HG03280 (cell line): ENCODE results near the gene MAPKBP1.

Experiments used
- ATAC-seq: cut with Tn5 transposase; IDR thresholded peaks from one replicate; pipeline ENCODE4 v1.9.1; 2021; ENCODE audit warnings: mild to moderate bottlenecking, moderate library complexity; ENCODE audit not compliant: unreplicated experiment

The MAPKBP1 gene

DNA sequence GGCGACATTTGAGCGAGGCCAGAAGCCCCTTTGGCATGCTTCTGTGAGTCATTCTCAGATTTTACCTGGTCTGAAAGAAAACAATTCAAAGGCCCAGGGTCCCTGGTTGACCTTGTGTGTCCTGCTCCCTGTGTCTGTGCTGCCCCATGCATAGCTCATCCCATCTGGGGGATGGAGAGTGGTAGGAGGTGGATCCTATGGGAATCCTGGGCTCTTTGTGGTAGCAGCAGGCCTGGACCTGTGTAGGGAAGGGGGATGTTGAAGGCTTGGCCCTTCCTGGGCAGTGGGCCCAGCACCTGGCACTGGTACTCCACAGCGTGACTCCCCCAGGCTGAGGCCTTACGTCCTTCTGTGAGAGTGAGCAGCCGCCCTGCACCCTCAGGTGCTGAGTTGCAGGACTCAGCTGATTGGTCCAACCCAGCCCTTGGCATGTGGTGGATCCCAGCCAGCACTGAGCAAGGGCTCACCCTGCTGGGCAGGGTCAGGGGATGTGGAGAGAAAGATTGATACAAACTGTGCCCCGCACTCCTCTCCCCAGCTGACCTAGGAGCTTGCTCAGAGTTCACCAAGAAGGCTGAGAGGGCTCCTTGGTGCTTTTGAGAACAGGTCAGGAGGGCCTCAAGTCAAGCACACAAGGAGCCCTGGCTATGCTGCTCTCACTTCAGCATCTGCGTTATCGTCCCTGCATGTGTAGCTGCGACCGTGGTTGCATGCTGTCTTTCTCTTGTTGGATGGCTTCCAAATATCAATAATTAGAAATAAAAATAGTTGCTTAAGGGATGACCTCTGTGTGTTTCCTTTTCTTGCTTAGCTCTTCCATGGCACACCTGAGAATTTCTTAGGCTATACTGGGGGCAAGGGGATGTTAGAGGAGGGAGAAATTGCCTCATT, 32.3 kb downstream of the MAPKBP1 start:
- ATAC-seq = no peak

DNA sequence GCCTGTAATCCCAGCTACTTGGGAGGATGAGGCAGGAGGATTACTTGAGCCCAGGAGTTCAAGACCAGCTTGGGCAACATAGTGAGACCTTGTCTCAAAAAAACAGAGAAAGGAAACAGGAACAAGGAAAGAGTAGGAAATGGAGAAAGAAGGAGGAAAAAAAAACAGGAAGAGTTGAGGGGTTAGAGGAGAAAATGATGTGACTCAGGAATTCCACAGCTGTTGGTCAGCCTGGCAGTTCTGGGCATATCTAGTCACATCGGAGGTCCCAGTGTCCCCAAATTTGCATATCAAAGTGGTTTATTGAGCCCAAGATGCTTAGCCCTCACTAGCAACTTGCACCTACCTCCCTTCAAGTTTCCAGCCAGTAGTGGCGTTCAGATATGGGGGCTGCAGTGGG, 34.8 kb downstream of the MAPKBP1 start:
- no peak for ATAC-seq

DNA sequence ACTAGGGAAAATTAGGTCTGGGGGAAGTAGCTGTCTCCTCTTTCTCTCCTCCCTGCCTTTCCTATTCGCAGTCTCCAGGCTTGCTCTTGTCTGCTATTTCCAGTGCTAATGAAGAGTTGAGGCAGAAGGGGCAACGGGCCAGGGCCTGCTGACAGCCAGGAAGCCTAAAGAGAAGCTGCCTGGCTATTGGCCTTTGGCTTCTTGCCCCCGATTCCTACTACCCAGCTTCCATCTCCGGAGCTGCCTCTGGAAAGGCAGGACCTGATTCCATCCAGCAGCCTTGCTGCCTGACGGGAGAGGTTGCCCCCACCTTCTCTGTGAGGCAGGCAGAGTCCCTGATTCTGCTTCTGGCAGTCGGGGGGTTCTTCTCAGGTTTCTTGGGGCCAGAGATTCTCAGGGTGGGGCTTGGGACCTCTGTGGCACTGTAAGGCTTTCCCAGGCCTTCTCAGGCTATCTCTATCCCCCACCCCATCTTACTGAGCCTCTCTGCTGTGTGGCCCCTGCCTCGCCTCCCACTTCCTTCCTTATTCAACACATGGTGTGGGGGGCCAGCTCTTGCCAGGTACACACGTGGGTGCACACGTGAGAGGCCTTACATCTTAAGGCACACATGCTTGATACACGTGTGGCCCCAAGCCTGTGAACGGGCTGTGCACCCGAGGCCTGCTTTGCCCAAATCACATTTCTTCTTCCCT, 35.4 kb downstream of the MAPKBP1 start:
- no peak for ATAC-seq

DNA sequence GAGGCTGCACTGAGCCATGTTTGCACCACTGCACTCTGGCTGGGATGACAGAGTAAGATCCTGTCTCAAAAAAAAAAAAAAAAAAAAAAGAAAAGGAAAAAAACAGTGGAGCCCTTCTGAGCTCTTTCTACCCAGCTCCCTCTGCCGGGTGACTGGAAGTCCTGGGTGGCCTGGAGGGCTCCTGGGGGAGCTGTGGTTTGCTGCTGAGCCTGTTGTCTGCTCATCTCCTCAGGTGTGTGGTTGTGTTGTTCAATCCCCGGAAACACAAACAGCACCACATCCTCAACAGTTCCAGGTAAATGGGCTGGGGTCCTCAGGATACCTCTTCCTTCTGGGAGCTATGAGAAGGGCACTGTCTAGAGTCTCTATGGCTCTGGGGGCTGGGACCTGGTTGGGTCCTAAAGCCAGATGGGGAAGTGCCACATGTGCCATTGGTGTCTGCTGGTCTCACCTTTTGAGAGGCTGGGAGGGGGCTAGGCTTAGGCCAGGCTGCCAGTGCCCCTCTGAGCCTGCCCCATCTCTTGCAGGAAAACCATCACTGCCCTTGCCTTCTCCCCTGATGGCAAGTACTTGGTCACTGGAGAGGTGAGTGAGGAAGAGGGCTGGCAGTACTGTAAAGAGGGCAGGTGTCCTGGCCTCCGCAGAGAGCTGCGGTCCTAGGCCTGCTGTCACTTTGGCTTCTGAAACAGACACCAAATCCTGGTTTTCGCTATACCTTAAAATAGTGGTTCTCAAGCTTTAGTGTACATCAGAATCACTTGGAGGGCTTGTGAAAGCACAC, 36.6 kb downstream of the MAPKBP1 start:
- no peak for ATAC-seq

DNA sequence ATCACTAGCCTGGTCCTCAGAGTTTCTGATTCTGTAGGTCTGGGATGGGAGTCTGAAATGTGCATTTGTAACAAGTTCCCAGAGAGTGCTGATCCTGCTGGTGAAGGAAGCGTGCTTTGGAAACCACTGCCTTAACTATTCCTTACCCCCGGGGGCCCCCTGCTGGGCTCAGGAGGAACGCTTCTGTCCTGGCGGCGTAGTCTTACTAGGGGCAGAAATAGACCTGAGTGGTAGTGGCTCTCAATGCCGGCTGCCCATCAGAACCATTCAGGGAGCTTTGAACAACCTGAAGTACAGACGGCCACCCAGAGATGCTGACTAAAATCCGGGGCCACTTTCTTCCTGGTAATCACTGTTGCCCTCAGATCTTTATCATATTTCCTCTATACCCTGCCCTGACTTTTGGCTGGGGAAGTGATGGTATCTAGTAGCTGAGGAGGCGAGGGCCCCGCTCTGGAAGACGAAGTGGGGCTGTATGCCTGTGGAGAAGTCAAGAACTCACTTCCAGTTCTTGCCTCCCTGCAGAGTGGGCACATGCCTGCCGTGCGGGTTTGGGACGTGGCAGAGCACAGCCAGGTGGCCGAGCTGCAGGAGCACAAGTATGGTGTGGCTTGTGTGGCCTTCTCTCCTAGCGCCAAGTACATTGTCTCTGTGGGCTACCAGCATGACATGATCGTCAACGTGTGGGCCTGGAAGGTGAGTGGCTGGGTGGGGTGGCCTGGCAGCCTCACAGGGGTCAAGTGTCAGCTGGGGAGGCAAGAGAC, 37.3 kb downstream of the MAPKBP1 start:
- ATAC-seq = no peak

DNA sequence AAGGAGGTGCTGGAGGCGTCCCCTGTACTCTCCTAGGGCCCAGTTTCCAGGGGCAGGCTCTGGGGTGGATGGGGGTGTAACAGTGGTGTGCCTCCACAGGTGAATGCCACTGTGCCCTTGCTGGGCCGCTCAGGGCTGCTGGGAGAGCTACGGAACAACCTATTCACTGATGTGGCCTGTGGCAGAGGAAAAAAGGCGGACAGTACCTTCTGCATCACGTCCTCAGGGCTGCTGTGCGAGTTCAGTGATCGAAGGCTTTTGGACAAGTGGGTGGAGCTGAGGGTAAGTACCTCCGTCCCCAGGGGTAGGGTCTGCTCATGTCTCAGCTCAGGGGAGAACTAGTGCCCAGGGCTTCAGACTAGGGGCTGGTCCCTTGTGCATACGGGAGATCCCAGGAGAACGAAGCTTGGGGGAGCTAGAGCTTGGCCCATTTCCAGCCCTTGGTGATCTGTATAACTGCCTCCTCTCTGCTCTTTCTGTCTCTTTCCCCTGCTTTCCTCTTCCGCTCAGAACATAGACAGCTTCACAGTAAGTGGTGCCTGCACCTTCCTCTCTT, 38.6 kb downstream of the MAPKBP1 start:
- ATAC-seq = no peak

DNA sequence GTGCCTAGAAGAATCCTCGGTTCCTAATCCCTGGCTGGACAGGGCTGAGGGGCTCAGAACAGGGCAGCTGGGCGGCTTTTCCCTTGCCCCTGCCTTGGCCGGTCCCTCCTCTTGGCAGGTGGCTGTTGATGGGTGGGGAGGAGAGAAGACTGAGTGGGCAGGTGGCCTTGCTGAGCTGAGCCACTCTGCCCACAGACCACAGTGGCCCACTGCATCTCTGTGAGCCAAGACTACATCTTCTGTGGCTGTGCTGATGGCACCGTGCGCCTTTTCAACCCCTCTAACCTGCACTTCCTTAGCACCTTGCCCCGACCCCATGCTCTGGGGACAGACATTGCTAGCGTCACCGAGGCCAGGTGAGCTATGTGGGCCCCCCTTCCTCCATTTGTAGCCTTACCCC, 39.1 kb downstream of the MAPKBP1 start:
- ATAC-seq = no peak

DNA sequence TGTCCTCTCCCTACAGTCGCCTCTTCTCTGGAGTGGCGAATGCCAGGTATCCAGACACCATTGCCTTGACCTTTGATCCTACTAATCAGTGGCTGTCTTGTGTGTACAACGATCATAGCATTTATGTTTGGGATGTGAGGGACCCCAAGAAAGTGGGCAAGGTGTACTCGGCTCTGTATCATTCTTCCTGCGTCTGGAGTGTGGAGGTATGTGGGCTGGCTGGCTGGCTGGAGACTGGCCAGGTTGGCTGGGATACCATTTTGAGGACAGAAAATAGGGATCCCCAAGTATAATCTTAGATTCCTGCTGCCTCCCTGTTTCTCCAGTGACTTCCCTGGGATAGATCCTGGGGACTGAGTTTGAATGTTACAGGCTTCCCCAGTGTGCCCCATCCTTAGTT, 40.2 kb downstream of the MAPKBP1 start:
- no peak for ATAC-seq

DNA sequence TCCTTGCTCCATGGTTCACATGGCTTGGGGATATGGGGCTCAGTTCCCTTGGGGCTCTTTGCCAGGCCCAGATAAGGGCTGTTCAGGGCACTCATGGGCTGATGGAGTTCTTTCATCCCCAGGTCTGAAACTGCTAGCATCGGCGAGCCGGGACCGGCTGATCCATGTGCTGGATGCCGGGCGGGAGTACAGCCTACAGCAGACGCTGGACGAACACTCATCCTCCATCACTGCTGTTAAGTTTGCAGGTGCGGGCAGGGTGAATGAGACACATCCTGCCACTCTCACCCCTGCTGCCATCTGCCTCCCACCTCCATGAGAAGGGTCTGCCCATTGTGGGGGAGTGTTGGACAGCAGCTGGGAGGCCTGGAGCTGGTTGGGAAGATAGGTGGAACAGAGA, 42.5 kb downstream of the MAPKBP1 start:
- ATAC-seq = no peak

DNA sequence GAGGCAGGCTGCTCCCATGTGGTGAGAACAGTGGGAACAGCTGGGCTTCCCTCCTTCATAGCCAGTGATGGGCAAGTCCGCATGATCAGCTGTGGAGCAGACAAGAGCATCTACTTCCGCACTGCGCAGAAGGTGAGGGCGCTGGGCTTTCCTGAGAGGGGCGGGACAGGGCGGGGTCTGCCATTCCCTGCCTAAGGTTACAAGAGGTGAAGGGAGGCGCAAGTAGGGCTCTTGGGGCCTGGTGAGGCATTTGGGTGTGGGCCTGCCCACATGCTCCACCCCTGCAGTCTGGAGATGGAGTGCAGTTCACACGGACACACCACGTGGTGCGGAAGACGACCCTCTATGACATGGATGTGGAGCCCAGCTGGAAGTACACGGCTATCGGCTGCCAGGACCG, 43.0 kb downstream of the MAPKBP1 start:
- no peak for ATAC-seq

DNA sequence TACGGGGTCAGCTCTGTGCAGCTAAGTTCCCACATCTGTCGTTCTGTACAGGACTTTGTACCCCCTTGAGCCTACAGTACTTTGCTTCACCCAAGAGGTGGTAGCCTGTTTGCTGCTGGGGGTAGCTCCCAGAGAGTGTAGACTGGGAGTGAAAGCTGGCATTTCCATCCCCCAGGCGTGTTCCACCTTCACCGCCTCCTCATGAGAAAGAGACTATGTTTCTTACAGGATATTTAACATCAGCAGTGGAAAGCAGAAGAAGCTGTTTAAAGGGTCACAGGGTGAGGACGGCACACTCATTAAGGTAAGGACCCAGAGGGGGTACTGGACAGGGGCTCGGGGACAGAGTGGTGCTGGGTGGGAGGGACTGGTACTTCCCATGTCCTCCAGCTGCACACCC, 43.5 kb downstream of the MAPKBP1 start:
- ATAC-seq = no peak

DNA sequence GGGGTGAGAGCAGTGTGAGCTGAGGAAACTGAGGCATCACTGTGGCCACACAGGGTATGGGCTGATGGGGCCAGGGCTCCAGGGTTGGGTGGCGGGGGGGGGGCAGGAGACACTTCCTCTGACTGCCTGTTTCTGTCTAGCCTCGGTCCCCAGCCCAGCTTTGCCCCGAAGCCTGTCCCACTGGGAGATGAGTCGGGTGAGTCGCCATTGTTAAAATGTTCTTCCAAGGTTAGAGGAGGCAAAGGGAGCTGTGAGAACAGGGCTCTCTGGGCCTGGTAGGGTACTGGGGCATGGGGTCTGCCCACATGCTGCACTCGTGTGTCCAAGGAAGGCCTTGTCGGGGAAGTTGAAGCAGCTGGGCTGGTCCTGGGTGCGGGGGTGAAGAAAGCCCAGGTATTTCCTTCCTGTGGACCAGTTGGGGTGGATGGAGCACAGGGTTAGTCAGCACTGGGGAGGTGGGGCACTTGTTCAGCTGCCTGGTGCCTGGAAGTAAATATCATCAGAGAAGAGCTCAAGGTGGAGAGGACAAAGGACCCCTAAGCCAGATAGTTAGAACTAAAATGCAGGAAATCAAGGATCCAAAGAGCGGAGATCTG, 45.3 kb downstream of the MAPKBP1 start:
- no peak for ATAC-seq

DNA sequence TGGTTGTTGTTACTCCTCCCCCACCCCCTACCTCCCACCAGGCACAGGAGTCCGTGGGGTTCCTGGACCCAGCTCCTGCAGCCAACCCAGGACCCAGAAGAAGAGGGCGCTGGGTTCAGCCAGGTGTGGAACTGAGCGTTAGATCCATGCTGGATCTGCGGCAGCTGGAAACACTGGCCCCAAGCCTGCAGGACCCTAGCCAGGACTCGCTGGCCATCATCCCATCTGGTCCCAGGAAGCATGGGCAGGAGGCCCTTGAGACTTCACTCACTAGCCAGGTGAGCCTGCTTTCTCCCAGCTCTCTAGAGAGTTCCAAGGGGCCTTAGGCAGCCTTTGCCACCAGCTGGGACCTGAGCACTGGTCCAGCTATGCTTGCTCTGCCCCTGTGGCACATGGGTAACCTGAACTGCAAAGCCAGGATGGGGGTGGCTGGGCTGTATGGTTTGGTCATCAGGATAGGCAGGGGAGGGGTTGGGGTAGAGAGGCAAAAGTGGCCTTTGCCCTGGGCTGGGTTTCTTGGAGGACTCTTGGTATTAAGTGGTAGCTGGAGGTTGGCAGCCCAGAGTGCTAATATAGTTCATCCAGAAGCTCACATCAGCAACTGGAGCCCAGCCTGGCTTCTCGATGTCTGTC, 46.6 kb downstream of the MAPKBP1 start:
- no peak for ATAC-seq

DNA sequence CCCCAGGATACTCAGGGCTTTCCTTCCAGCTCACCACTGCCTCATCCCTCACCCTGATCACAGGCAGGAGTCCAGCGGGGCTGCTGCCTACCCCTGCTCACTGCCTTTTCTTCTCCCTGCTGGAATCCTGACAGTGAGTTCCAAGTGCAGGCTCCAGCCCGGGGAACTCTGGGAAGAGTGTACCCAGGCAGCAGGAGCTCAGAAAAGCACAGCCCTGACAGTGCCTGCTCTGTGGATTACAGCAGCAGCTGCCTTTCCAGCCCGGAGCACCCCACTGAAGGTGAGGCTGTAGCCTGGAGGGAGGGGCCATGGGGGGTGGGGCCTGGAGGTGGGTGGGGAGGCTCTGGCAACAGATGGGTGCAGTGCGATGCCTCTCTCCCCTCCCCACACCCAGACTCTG, 47.5 kb downstream of the MAPKBP1 start:
- no peak for ATAC-seq

DNA sequence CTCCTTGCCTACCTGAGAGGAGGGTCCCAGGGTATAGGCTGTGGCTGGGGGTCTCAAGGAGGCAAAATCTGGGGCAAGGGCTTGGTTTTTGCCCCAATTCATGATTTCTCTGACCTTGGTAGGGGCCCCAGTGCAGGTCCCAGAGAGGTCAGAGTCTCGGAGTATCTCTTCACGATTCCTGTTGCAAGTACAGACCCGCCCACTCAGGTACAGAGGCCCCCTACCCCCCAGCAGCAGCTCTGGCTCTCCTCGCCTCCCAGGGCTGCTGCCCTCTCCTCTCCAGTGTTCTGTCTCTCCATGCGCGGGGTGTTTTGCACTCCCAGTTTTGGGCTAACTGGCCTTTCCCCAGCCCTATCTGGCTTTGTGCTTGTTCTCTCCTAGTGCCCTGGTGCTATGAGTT, 48.2 kb downstream of the MAPKBP1 start:
- ATAC-seq = no peak

DNA sequence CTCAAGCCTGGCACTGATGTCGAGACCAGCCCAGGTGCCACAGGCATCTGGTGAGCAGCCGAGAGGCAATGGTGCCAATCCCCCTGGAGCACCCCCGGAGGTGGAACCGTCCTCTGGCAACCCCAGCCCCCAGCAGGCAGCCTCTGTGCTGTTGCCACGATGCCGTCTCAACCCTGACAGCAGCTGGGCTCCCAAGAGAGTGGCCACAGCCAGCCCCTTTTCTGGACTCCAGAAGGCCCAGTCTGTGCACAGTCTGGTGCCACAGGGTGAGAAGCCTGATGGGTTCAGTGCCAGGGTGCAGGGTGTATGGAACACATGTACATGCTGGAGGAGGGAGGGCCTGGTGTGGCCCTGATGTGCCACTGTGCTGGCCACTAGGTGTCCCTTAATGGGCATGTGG, 48.7 kb downstream of the MAPKBP1 start:
- no peak for ATAC-seq

DNA sequence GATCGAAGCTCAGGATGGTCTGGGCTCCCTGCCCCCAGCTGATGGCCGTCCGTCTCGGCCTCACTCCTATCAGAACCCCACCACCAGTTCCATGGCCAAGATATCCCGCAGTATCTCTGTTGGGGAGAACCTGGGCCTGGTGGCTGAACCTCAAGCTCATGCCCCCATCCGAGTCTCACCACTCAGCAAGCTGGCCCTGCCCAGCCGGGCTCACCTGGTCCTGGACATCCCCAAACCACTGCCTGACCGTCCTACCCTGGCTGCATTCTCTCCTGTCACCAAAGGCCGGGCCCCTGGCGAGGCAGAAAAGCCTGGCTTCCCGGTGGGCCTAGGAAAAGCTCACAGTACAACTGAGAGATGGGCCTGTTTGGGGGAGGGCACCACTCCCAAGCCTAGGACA, 49.2 kb downstream of the MAPKBP1 start:
- ATAC-seq = no peak

DNA sequence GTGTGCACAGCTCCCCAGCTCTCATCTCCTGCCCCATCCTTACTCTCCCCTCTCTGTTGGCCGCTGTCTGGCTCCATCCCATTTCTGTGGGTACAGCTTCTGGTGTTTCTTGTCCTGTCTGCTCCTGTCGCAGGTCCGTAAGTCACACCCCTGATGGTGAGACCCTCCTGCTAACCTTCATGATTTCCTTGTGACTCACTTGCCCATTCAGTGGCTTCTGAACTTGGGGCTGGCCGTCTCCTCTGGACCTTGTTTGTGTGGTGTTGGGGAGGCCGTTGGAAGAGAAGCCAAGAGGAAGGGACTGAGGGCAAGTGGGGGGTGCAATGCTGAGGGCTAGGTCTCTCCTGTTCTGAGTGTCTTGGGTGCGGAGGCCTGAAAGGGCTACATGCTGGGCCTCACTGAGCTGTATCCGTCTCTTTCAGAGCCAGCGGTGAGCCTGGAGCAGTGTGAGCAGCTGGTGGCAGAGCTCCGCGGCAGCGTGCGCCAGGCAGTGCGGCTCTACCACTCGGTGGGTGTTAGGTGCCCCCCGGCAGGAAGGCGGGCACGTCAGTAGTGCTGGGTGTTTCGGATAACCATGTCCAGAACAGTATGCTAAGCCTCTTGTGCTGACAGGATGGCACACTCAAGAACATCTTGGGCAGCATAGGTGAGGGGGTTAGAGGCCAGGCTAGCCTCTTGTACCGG, 49.9 kb downstream of the MAPKBP1 start:
- no peak for ATAC-seq

DNA sequence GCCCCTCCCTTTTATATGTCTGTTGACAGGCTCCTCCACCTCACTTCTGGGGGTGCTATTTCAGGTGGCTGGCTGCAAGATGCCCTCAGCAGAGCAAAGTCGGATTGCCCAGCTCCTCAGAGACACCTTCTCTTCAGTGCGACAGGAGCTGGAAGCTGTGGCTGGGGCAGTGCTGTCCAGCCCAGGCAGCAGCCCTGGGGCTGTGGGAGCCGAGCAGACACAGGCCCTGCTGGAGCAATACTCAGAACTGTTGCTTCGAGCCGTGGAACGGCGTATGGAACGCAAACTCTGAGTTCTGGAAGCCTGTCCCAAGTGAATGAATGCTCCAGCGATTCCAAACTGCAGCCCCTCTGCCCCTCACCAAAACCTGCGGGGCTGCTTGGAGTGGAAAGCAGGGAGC, 50.9 kb downstream of the MAPKBP1 start:
- no peak for ATAC-seq
